HUES48 (cell line): ENCODE results near the gene ANKFN1.

Experiments
- H3K27ac ChIP-seq: one replicate; pipeline ENCODE4 v1.7.0; 2013; ENCODE audit warnings: low read depth, low read length, inconsistent platforms
- H3K27me3 ChIP-seq: 2 replicates; pipeline ENCODE4 v1.6.1; 2013; ENCODE audit warnings: mild to moderate bottlenecking, low read length; ENCODE audit not compliant: control insufficient read depth, insufficient read depth
- H3K36me3 ChIP-seq: 2 replicates; pipeline ENCODE4 v1.6.1; 2013; ENCODE audit warnings: low read length; ENCODE audit not compliant: control insufficient read depth, insufficient read depth
- H3K4me1 ChIP-seq: 2 replicates; pipeline ENCODE4 v1.6.1; 2013; ENCODE audit warnings: mild to moderate bottlenecking, low read length; ENCODE audit not compliant: control insufficient read depth, insufficient read depth
- H3K4me3 ChIP-seq: 2 replicates; pipeline ENCODE4 v1.5.1; 2013; ENCODE audit warnings: mild to moderate bottlenecking, low read depth, low read length
- H3K9ac ChIP-seq: 2 replicates; pipeline ENCODE4 v1.6.1; 2013; ENCODE audit warnings: mild to moderate bottlenecking, low read depth, low read length, moderate library complexity
- H3K9me3 ChIP-seq: 2 replicates; pipeline ENCODE4 v1.6.1; 2013; ENCODE audit warnings: low read length; ENCODE audit not compliant: control insufficient read depth, insufficient read depth

The ANKFN1 gene

DNA sequence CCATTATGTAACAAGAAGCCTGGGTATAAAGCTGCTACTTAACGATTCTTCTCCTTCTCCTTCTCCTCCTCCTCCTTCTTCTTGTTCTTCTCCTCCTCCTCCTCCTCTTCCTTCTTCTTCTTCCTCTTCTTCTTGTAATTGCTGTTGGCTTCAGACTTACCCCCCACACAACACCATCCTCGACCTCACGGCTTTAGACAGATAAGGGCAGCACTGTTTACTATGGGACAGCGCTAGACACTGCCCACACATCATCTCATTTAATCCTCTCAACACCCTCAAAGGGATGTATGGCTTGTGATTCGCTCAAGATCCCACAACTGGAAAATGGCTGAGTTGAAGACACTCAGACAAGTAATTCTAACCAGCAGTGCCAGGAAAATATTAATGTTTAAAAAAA lies 379.7 kb downstream of the ANKFN1 start:
- no peak overlapping the region for H3K4me3 ChIP-seq
- H3K9ac ChIP-seq: no peak overlapping the region
- H3K27ac ChIP-seq: no peak overlapping the region
- no peaks in the 10 kb centered on the region for H3K36me3 ChIP-seq
- H3K27me3 ChIP-seq: no peaks in the 10 kb centered on the region
- no peaks in the 10 kb centered on the region for H3K9me3 ChIP-seq
- no peaks in the 10 kb centered on the region for H3K4me1 ChIP-seq

DNA sequence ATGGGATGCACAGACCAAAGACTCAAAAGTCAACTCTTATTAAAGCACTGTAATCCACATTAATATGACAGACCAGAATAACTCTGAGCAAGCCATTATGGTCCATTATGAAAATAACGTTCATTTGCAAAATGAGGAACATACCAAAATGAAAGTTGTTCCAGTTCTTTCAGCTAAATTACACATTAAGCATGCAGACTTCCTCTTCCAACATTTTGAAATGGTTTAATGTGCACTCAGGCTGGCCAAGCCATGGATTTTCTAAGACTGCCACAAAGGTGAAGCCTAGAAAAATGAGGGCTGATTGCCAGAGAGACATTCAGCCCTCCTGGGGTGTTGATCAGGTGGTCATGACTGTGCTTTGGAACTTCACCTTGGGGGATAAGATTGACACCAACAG lies 383.5 kb downstream of the ANKFN1 start:
- H3K27me3 ChIP-seq: no peaks in the 10 kb centered on the region
- H3K4me1 ChIP-seq: no peaks in the 10 kb centered on the region
- no peaks in the 10 kb centered on the region for H3K9me3 ChIP-seq
- H3K4me3 ChIP-seq: no peak overlapping the region
- H3K9ac ChIP-seq: no peak overlapping the region
- H3K36me3 ChIP-seq: no peaks in the 10 kb centered on the region
- no peak overlapping the region for H3K27ac ChIP-seq

DNA sequence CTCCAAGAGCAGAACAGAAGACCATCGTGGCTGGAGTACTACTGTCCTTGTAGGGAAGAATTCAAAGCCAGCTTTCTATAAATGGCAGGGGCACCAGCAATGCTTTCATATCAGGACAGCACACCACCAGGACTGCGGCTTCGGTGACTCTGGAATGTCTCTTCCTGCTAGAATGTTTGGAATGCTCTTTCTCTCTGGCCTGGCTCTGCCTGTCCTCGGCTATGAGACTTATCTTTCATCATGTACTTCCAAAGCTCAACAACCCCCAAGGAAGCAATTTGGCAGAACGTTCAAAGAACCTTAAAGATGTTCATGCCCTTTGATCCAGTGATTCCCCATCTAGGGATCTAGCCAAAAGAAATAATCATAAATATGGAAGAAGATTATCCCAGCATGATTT lies 387.6 kb downstream of the ANKFN1 start:
- Histone ChIP-seq H3K9me3 (no peaks in the 10 kb centered on the region), H3K4me1 (0 out of 2 replicates have a peak, but pooled peaks cover 5% of the 10 kb centered on the region), H3K27ac (no peak overlapping the region), H3K36me3 (no peaks in the 10 kb centered on the region), H3K4me3 (no peak overlapping the region), H3K9ac (no peak overlapping the region), H3K27me3 (no peaks in the 10 kb centered on the region)

DNA sequence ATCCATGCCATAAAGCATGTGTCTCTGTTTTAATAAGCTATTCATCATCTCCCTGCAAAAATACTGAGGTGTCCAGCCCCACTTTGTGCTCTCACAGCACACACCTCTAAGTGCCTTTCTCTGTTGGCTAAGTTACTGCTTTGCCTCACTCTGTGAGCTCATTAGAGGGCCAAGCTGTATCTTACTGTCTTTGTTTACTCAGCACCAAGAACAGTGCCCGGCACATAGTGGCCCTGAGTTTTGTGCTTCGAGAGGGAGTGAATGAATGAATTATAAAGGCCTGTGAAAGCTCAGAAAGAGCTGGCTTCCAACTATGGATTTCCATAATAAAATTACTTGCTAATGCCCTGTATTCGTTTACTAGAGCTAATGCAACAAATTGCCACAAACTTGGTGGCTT lies 390.0 kb downstream of the ANKFN1 start:
- Histone ChIP-seq H3K4me3 (no peak overlapping the region), H3K9ac (no peak overlapping the region), H3K27me3 (no peaks in the 10 kb centered on the region), H3K4me1 (0 out of 2 replicates have a peak, but pooled peaks cover 5% of the 10 kb centered on the region), H3K27ac (no peak overlapping the region), H3K9me3 (no peaks in the 10 kb centered on the region), H3K36me3 (no peaks in the 10 kb centered on the region)

DNA sequence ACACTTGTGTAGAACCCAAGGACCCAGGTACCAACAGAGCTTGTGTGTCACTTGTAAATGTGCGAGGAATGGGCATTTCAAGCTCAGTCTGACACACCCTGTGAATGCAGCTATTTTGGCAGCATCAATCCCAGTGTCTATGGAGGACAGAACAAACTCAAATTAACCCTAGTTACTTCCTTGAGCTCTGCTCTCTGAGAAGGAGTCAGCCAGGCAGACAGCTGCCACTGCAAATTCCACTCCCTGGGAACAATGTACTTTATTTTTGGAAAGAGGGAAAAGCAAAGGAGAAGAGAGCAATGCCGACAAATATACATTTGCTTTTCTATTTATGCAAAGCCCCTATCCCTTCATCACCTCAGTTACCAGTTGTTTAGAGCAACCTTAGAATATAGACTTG lies 391.8 kb downstream of the ANKFN1 start:
- Histone ChIP-seq H3K27me3 (no peaks in the 10 kb centered on the region), H3K4me3 (no peak overlapping the region), H3K4me1 (0 out of 2 replicates have a peak, but pooled peaks cover 5% of the 10 kb centered on the region), H3K9me3 (no peaks in the 10 kb centered on the region), H3K9ac (no peak overlapping the region), H3K36me3 (no peaks in the 10 kb centered on the region), H3K27ac (no peak overlapping the region)

DNA sequence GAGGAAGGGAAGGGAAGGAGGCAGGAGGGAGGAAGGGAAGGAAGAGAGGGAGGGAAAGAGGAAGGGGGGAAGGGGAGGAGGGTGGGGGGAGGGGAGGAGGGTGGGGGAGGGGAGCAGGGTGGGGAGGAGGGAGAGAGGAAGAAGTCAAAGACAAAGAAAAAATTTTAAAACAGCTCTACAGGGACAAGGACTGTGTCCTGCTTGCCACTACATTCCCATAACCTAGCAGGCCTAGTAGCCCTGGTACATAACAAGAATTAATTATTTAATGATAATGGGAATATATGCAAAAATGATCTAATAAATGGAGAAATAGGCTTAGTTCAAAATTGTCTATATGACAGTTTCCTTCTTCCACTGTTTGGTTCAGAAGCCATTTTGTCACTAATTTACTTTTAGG lies 392.7 kb downstream of the ANKFN1 start:
- Histone ChIP-seq H3K9me3 (no peaks in the 10 kb centered on the region), H3K36me3 (no peaks in the 10 kb centered on the region), H3K4me3 (no peak overlapping the region), H3K9ac (no peak overlapping the region), H3K4me1 (0 out of 2 replicates have a peak, but pooled peaks cover 5% of the 10 kb centered on the region), H3K27me3 (no peaks in the 10 kb centered on the region), H3K27ac (no peak overlapping the region)

DNA sequence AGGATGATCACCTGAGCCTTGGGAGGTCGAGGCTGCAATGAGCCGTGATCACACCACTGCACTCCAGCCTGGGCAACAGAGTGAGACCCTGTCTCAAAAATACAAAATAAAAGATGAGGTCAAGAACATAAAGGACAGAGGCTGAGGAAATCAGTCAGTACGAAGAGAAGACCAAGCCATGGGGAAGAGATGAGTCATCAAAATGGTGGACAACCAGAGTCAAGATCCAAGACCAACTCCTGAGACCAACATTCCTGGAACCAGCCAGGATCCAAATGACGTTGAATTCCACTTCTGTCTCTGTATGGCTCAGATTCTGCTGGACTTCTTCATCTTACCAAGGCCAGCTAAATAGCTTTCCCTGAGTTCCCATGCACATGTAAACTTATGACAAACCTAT lies 395.4 kb downstream of the ANKFN1 start:
- Histone ChIP-seq H3K27me3 (no peaks in the 10 kb centered on the region), H3K9ac (no peak overlapping the region), H3K4me3 (no peak overlapping the region), H3K27ac (no peak overlapping the region), H3K4me1 (0 out of 2 replicates have a peak, but pooled peaks cover 5% of the 10 kb centered on the region), H3K9me3 (no peaks in the 10 kb centered on the region), H3K36me3 (no peaks in the 10 kb centered on the region)

DNA sequence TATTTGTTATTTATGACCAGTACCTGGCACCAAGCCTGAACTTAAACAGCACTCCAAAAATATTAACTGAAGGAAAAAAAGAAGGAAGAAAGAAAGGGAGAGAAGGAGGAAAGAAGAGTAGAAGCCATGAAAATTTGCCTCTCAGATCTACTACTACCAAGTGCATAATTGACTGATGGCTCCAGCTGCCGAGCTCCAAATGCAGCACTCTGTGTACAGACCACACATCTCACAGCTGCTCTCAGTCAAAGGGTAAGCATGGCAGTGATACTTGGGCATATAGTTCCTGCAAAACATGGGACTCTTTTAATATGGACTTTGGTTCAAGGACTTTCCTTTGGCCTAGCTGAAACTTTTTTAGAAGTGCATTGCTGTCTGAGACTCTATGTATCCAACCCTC lies 396.2 kb downstream of the ANKFN1 start:
- H3K36me3 ChIP-seq: no peaks in the 10 kb centered on the region
- 0 out of 2 replicates have a peak, but pooled peaks cover 5% of the 10 kb centered on the region for H3K4me1 ChIP-seq
- no peaks in the 10 kb centered on the region for H3K27me3 ChIP-seq
- no peak overlapping the region for H3K9ac ChIP-seq
- H3K9me3 ChIP-seq: no peaks in the 10 kb centered on the region
- no peak overlapping the region for H3K4me3 ChIP-seq
- H3K27ac ChIP-seq: no peak overlapping the region

DNA sequence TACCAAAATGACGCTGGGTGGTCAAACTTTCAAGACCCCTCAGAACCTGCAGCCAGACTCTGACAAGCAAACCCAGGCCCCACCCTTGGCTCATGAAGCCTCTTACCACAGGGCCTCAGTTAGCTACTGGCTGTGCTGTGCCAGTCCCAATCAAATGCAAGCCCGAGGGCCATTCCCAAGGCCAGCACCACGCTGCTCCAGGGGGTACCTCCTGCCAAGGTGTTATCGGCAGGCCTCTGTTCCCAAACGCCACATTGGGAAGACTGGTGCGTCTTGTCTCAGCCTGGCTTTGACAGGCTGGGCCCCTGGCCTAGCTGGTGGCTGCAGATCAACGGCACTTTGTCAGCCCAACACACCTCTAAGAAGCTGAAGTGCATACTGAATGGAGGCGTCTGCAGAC lies 404.4 kb downstream of the ANKFN1 start:
- Histone ChIP-seq H3K27ac (no peak overlapping the region), H3K4me1 (no peaks in the 10 kb centered on the region), H3K27me3 (no peaks in the 10 kb centered on the region), H3K36me3 (no peaks in the 10 kb centered on the region), H3K4me3 (no peak overlapping the region), H3K9me3 (no peaks in the 10 kb centered on the region), H3K9ac (no peak overlapping the region)

DNA sequence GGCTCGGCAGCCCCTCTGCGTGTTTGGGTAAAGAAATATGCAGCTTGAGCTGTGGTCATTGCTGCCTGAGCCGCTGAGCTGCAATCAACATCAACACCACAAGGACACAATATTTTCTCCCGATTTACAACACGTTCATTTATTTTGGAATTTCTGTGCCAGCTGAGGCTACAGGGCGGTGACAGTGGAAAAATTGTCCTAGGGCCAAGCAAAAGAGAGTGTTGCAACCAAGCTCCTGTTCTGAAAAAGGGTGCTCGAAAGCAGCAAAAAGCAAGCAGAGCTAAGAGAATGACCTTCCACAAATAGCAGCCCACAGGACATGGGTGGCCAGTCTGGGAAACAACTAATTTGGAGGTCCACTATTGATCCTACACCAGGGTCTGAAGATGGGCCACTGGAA lies 404.8 kb downstream of the ANKFN1 start:
- no peak overlapping the region for H3K9ac ChIP-seq
- no peak overlapping the region for H3K4me3 ChIP-seq
- H3K36me3 ChIP-seq: no peaks in the 10 kb centered on the region
- H3K4me1 ChIP-seq: no peaks in the 10 kb centered on the region
- H3K9me3 ChIP-seq: no peaks in the 10 kb centered on the region
- no peak overlapping the region for H3K27ac ChIP-seq
- no peaks in the 10 kb centered on the region for H3K27me3 ChIP-seq
